Neuronal stem cell (in vitro differentiated cells): Measurements from ENCODE around the gene NHLH2.

Experiments used
- DNase-seq: peaks from one replicate; pipeline ENCODE4 v3.0.0-alpha.2; 2013; ENCODE audit warnings: low spot score
- H2AFZ ChIP-seq: one replicate; pipeline ENCODE4 v1.6.1; 2013; ENCODE audit warnings: mild to moderate bottlenecking, low read length, inconsistent platforms
- H2AK5ac ChIP-seq: 2 replicates; pipeline ENCODE4 v1.6.1; 2013; ENCODE audit warnings: low read depth, mild to moderate bottlenecking, inconsistent platforms, low read length, moderate library complexity, mixed read lengths
- H2BK120ac ChIP-seq: 2 replicates; pipeline ENCODE4 v1.6.1; 2013; ENCODE audit warnings: low read depth, mild to moderate bottlenecking, inconsistent platforms, low read length, moderate library complexity, mixed read lengths
- H2BK12ac ChIP-seq: one replicate; pipeline ENCODE4 v1.6.1; 2013; ENCODE audit warnings: low read length, inconsistent platforms
- H2BK15ac ChIP-seq: 2 replicates; pipeline ENCODE4 v1.6.1; 2013; ENCODE audit warnings: mild to moderate bottlenecking, low read length, inconsistent platforms, mixed read lengths
- H2BK5ac ChIP-seq: one replicate; pipeline ENCODE4 v1.6.1; 2013; ENCODE audit warnings: inconsistent platforms, mild to moderate bottlenecking, low read length, moderate library complexity
- H3K14ac ChIP-seq: one replicate; pipeline ENCODE4 v1.6.1; 2013; ENCODE audit warnings: low read length, inconsistent platforms
- H3K18ac ChIP-seq: 2 replicates; pipeline ENCODE4 v1.6.1; 2013; ENCODE audit warnings: low read length, inconsistent platforms
- H3K23ac ChIP-seq: 2 replicates; pipeline ENCODE4 v1.6.1; 2013; ENCODE audit warnings: low read depth, mild to moderate bottlenecking, mixed read lengths, low read length, inconsistent platforms; ENCODE audit not compliant: poor library complexity
- H3K27ac ChIP-seq: replicated peaks from 3 replicates; pipeline ENCODE4 v1.5.1; 2013; ENCODE audit warnings: low read length, inconsistent platforms
- H3K27me3 ChIP-seq, 3 experiments: 2 replicates each; pipeline ENCODE4 v1.6.1; 2013; ENCODE audit warnings: low read length in 3 of 3, mild to moderate bottlenecking in 2 of 3, inconsistent platforms in 1 of 3, low read depth in 1 of 3, mixed read lengths in 1 of 3, moderate library complexity in 1 of 3; ENCODE audit not compliant: control insufficient read depth in 3 of 3, insufficient read depth in 3 of 3
- H3K36me3 ChIP-seq, 2 donors: replicated peaks in 1 of 2; 2 replicates each; pipeline ENCODE4 v1.6.1; 2013; ENCODE audit warnings: low read length in 2 of 2; ENCODE audit not compliant: control insufficient read depth in 2 of 2, insufficient read depth in 2 of 2
- H3K4ac ChIP-seq: 2 replicates; pipeline ENCODE4 v1.6.1; 2013; ENCODE audit warnings: inconsistent platforms, mild to moderate bottlenecking, low read length, moderate library complexity
- H3K4me1 ChIP-seq, 2 donors: 1 replicate in 1 of 2; 2 replicates in 1 of 2; pipeline ENCODE4 v1.6.1; 2013; ENCODE audit warnings: low read length in 2 of 2, low read depth in 1 of 2; ENCODE audit not compliant: control insufficient read depth in 2 of 2, insufficient read depth in 1 of 2
- H3K4me2 ChIP-seq: one replicate; pipeline ENCODE4 v1.6.1; 2013; ENCODE audit warnings: mild to moderate bottlenecking, low read length, inconsistent platforms; ENCODE audit not compliant: insufficient read depth, poor library complexity, severe bottlenecking
- H3K4me3 ChIP-seq, 2 donors: 2 replicates each; pipeline ENCODE4 v1.5.1; 2013; ENCODE audit warnings: low read length in 2 of 2, mild to moderate bottlenecking in 2 of 2, inconsistent platforms in 1 of 2, moderate library complexity in 1 of 2
- H3K79me1 ChIP-seq: one replicate; pipeline ENCODE4 v1.6.1; 2013; ENCODE audit warnings: low read depth, mild to moderate bottlenecking, inconsistent platforms, low read length, moderate library complexity
- H3K9ac ChIP-seq: one replicate; pipeline ENCODE4 v1.6.1; 2013; ENCODE audit warnings: mild to moderate bottlenecking, low read depth, low read length, inconsistent platforms; ENCODE audit not compliant: poor library complexity
- H3K9me3 ChIP-seq, 2 donors: replicated peaks in 1 of 2; 2 replicates each; pipeline versions ENCODE3 to v1.6.1; 2013; ENCODE audit warnings: low read length in 2 of 2, mild to moderate bottlenecking in 2 of 2, inconsistent platforms in 1 of 2, low read depth in 1 of 2, mixed read lengths in 1 of 2, moderate library complexity in 1 of 2; ENCODE audit not compliant: control insufficient read depth in 2 of 2, insufficient read depth in 1 of 2
- H4K8ac ChIP-seq: one replicate; pipeline ENCODE4 v1.6.1; 2013; ENCODE audit warnings: low read depth, mild to moderate bottlenecking, inconsistent platforms, low read length, moderate library complexity
- H4K91ac ChIP-seq: one replicate; pipeline ENCODE4 v1.6.1; 2013; ENCODE audit warnings: low read length, low read depth, mild to moderate bottlenecking, inconsistent platforms; ENCODE audit not compliant: poor library complexity
- WGBS, 2 donors: extraction: QIAGEN DNeasy Blood & Tissue Kit; methylation state at CpG; one replicate each; pipeline ENCODE4 v1.1.7; 2013; ENCODE audit warnings: missing lambda C conversion rate in 2 of 2, mixed read lengths in 1 of 2; ENCODE audit not compliant: insufficient read length in 2 of 2, insufficient replicate concordance in 1 of 2; ENCODE audit errors: extremely low coverage in 2 of 2; 5-methylcytosine and 5-hydroxymethylcytosine counted together

NHLH2 gene

GRCh38 chr1:115791816-115792215 lies 49.1 kb downstream of the NHLH2 start:
- no peak overlapping the region for H2BK120ac ChIP-seq
- H3K18ac ChIP-seq = no peak overlapping the region
- DNase-seq = no peak
- WGBS, 2 donors = no CpG with 5 or more reads among the region's 3 CpGs
- H3K79me1 ChIP-seq = no peaks in the 10 kb centered on the region
- H4K91ac ChIP-seq = no peak overlapping the region
- peaks cover 0 to 12% of the 10 kb centered on the region in 2 donors for H3K4me1 ChIP-seq
- H4K8ac ChIP-seq = no peak overlapping the region
- H2BK15ac ChIP-seq = no peak overlapping the region
- H3K23ac ChIP-seq = no peak overlapping the region
- H2BK12ac ChIP-seq = no peak overlapping the region
- no peak overlapping the region for H3K27ac ChIP-seq
- no peak overlapping the region for H2AFZ ChIP-seq
- H3K9me3 ChIP-seq = no peaks in the 10 kb centered on the region
- H3K4me2 ChIP-seq = no peak overlapping the region
- no peaks in the 10 kb centered on the region for H3K27me3 ChIP-seq
- no peak overlapping the region for H2AK5ac ChIP-seq
- H2BK5ac ChIP-seq = no peak overlapping the region
- no peaks in the 10 kb centered on the region for H3K36me3 ChIP-seq
- no peak overlapping the region for H3K9ac ChIP-seq
- no peak overlapping the region for H3K4me3 ChIP-seq
- no peak overlapping the region for H3K14ac ChIP-seq
- H3K4ac ChIP-seq = no peak overlapping the region

- Histone ChIP-seq H3K79me1 (no peaks in the 10 kb centered on the region), H2BK120ac (no peak overlapping the region), H3K23ac (no peak overlapping the region), H3K36me3 (no peaks in the 10 kb centered on the region), H3K4me1 (peaks cover 0 to 8% of the 10 kb centered on the region in 2 donors), H4K91ac (no peak overlapping the region), H2BK5ac (no peak overlapping the region), H3K27me3 (no peaks in the 10 kb centered on the region), H2BK15ac (no peak overlapping the region), H3K9ac (no peak overlapping the region), H3K9me3 (no peaks in the 10 kb centered on the region), H4K8ac (no peak overlapping the region), H2BK12ac (no peak overlapping the region), H3K14ac (no peak overlapping the region), H2AFZ (no peak overlapping the region), H3K27ac (no peak overlapping the region), H3K18ac (no peak overlapping the region), H3K4ac (no peak overlapping the region), H3K4me3 (no peak overlapping the region), H2AK5ac (no peak overlapping the region), H3K4me2 (no peak overlapping the region)
- DNase-seq = no peak
- WGBS, 2 donors = no CpG with 5 or more reads among the region's 6 CpGs
Observed at GRCh38 chr1:115790846-115791245, 50.1 kb downstream of the NHLH2 start.

- Histone ChIP-seq H3K4ac (no peak overlapping the region), H3K18ac (no peak overlapping the region), H3K79me1 (no peaks in the 10 kb centered on the region), H2BK120ac (no peak overlapping the region), H3K9me3 (no peaks in the 10 kb centered on the region), H3K27me3 (no peaks in the 10 kb centered on the region), H4K91ac (no peak overlapping the region), H3K27ac (no peak overlapping the region), H2AK5ac (no peak overlapping the region), H4K8ac (no peak overlapping the region), H2AFZ (no peak overlapping the region), H3K9ac (no peak overlapping the region), H3K4me2 (no peak overlapping the region), H2BK5ac (no peak overlapping the region), H3K23ac (no peak overlapping the region), H3K4me1 (peaks cover 0 to 8% of the 10 kb centered on the region in 2 donors), H2BK15ac (no peak overlapping the region), H3K14ac (no peak overlapping the region), H2BK12ac (no peak overlapping the region), H3K36me3 (no peaks in the 10 kb centered on the region), H3K4me3 (no peak overlapping the region)
- WGBS, 2 donors = no CpG with 5 or more reads among the region's 3 CpGs
- no peak for DNase-seq
Observed at GRCh38 chr1:115790356-115790755, 50.6 kb downstream of the NHLH2 start.
